Mesodermal cell (in vitro differentiated cells): Measurements from ENCODE around the gene IGSF9B.
A peak's percentile ranks its signal among the peaks of the same experiment; 100 is the strongest.

Source experiments
- H3K27ac ChIP-seq: 2 replicates; pipeline ENCODE4 v1.7.0; 2013; ENCODE audit warnings: mild to moderate bottlenecking, low read depth, low read length, moderate library complexity; ENCODE audit not compliant: severe bottlenecking
- H3K36me3 ChIP-seq: 2 replicates; pipeline ENCODE4 v1.7.1; 2013; ENCODE audit warnings: mild to moderate bottlenecking, low read length, moderate library complexity; ENCODE audit not compliant: control insufficient read depth, insufficient read depth
- H3K4me1 ChIP-seq: one replicate; pipeline ENCODE4 v1.7.1; 2013; ENCODE audit warnings: mild to moderate bottlenecking, low read length; ENCODE audit not compliant: insufficient read depth, control insufficient read depth, poor library complexity, severe bottlenecking
- H3K4me3 ChIP-seq: 2 replicates; pipeline ENCODE4 v1.7.0; 2013; ENCODE audit warnings: low read length, control low read depth, mild to moderate bottlenecking; ENCODE audit not compliant: insufficient read depth, poor library complexity, severe bottlenecking; ENCODE audit errors: extremely low read depth
- H3K9me3 ChIP-seq: 2 replicates; pipeline ENCODE4 v1.7.1; 2013; ENCODE audit warnings: mild to moderate bottlenecking, low read length, moderate library complexity; ENCODE audit not compliant: control insufficient read depth
- WGBS, 2 experiments: methylation state at CpG; one replicate each; pipeline ENCODE4 v1.1.5; 2013; ENCODE audit warnings: missing lambda C conversion rate in 2 of 2; ENCODE audit not compliant: insufficient coverage in 2 of 2; 5-methylcytosine and 5-hydroxymethylcytosine counted together

IGSF9B gene

DNA sequence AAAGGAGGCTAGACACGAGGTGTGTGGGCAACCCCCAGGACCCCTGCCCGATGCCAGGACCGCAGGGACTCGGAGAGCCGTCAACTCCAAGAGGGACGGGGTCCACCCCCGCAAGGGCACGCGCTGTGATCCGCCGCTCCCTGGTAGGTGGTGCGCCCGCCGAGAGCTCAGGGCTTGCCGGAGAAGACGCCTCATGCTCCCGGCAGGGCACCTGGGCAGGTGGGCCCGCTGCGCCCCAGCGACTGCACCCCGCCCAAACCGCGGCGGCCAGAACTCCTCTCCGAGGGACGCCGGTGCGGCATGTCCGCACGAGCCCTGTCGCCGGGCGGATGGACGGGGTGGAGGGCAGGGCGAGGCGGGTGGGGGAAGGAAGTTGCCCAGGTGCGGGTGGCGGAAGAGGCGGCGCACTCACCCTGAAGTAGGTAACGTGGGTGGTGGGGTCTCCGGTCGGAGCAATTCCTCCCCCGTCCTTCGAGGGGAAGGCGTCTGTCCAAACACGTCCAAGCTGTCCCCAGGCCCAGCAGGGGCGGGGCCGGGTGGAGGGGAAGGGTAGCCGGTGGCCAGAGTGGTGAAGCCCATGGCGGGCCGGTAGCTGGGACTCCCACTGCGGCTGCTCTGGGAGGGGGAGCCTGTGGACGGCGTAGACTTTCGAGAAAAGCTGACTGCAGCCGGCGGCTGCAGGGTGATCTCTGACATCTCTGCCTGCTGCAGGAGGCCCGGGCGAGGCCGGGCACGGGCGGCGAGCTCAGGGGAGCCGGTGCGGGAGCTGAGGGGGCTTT lies 37.2 kb downstream of the IGSF9B start:
- Histone ChIP-seq H3K27ac (no peak overlapping the region), H3K4me1 (no peaks in the 10 kb centered on the region), H3K36me3 (peaks cover 5% of the 10 kb centered on the region), H3K4me3 (no peak overlapping the region), H3K9me3 (no peaks in the 10 kb centered on the region)
- WGBS, 2 experiments, result 93 to 96% methylated on average over 49 to 66 of the region's 66 CpGs

DNA sequence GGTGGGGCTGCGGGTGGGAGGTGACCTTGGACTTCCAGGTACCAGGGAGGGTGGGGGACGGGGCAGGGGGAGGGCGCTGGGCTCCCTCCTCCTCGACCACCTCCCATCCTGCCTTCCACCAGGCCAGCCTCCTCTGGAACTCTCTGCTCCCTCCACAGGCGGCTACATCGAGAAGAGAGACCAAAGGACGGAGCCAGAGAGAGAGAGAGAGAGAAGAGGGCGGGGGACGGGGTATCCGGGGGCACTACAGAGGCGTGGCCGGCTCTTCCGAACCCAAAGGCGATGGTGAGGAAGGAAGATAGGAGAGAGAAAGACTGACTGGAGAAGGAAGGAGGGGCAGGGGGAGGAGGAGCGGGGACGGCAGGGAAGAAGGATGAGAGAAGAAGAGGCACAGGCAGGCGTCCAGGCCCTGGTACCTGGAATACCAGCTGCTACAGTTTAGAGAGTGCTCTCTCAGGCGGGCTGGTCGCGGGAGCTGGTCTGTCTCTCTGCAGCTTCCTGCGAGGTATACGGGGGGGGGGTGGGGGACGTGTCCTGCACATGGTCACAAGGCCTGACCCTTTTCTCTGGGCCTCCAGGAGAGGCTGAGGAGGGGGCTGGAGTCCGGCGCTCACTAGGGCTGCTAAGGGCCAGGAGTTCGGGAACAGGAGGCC lies 38.0 kb downstream of the IGSF9B start:
- 50 to 60% methylated on average over 8 to 12 of the region's 26 CpGs for WGBS, 2 experiments
- H3K9me3 ChIP-seq, result no peaks in the 10 kb centered on the region
- no peak overlapping the region for H3K27ac ChIP-seq
- H3K36me3 ChIP-seq, result peaks cover 4% of the 10 kb centered on the region
- peak overlapping the region; percentile 16 for H3K4me3 ChIP-seq
- no peaks in the 10 kb centered on the region for H3K4me1 ChIP-seq

GRCh38 chr11:133917921-133918607 lies 38.7 kb downstream of the IGSF9B start:
- no peaks in the 10 kb centered on the region for H3K4me1 ChIP-seq
- H3K9me3 ChIP-seq, result no peaks in the 10 kb centered on the region
- no peak overlapping the region for H3K27ac ChIP-seq
- WGBS, 2 experiments, result 57% methylated on average over 30 to 41 of the region's 52 CpGs
- no peaks in the 10 kb centered on the region for H3K36me3 ChIP-seq
- peak overlapping the region; percentile 16 for H3K4me3 ChIP-seq

- Histone ChIP-seq H3K27ac (no peak overlapping the region), H3K9me3 (no peaks in the 10 kb centered on the region), H3K4me1 (no peaks in the 10 kb centered on the region), H3K4me3 (no peak overlapping the region), H3K36me3 (no peaks in the 10 kb centered on the region)
- 91 to 96% methylated on average over 11 to 12 of the region's 14 CpGs for WGBS, 2 experiments
These were observed 39.9 kb downstream of the IGSF9B start for GRCh38 chr11:133916784-133917440.

GRCh38 chr11:133913761-133914160 lies 43.0 kb downstream of the IGSF9B start:
- Histone ChIP-seq H3K4me1 (no peaks in the 10 kb centered on the region), H3K4me3 (no peak overlapping the region), H3K27ac (no peak overlapping the region), H3K9me3 (no peaks in the 10 kb centered on the region), H3K36me3 (no peaks in the 10 kb centered on the region)
- 92 to 95% methylated on average over 8 to 10 of the region's 10 CpGs for WGBS, 2 experiments

GRCh38 chr11:133911171-133911570 lies 45.6 kb downstream of the IGSF9B start:
- no CpG with 5 or more reads among the region's 3 CpGs for WGBS, 2 experiments
- Histone ChIP-seq H3K4me3 (no peak overlapping the region), H3K36me3 (no peaks in the 10 kb centered on the region), H3K9me3 (no peaks in the 10 kb centered on the region), H3K4me1 (no peaks in the 10 kb centered on the region), H3K27ac (no peak overlapping the region)

- Histone ChIP-seq H3K4me3 (no peak overlapping the region), H3K27ac (no peak overlapping the region), H3K9me3 (no peaks in the 10 kb centered on the region), H3K36me3 (no peaks in the 10 kb centered on the region), H3K4me1 (no peaks in the 10 kb centered on the region)
- 94 to 95% methylated on average over 14 of the region's 14 CpGs for WGBS, 2 experiments
These were observed 46.7 kb downstream of the IGSF9B start for GRCh38 chr11:133910101-133910500.

DNA sequence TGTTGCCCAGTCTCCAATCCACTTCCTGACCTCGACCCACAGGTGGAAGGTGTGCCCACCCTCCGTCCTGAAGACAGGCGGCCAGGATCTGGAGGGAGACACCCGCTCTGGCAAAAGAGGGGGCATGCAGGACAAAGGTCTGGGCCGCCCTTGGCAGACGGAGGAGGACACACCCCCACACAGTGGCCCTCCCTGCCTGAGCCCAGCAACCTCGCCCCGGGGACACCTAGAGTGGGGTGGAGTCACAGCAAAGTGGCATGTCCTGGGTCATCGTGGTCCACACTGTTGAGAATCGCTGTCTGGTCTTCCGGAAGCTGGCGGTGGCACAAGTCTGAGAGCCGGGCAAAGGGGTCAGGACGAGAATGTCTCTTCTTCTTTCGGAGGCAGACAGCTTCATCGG lies 47.9 kb downstream of the IGSF9B start:
- WGBS, 2 experiments, result 93 to 96% methylated on average over 14 to 16 of the region's 16 CpGs
- Histone ChIP-seq H3K4me3 (no peak overlapping the region), H3K36me3 (no peaks in the 10 kb centered on the region), H3K4me1 (no peaks in the 10 kb centered on the region), H3K9me3 (no peaks in the 10 kb centered on the region), H3K27ac (no peak overlapping the region)

GRCh38 chr11:133907841-133908241 lies 48.9 kb downstream of the IGSF9B start:
- H3K36me3 ChIP-seq, result no peaks in the 10 kb centered on the region
- no peak overlapping the region for H3K27ac ChIP-seq
- H3K9me3 ChIP-seq, result no peaks in the 10 kb centered on the region
- H3K4me3 ChIP-seq, result no peak overlapping the region
- WGBS, 2 experiments, result 97 to 98% methylated on average over 24 of the region's 24 CpGs
- H3K4me1 ChIP-seq, result no peaks in the 10 kb centered on the region

DNA sequence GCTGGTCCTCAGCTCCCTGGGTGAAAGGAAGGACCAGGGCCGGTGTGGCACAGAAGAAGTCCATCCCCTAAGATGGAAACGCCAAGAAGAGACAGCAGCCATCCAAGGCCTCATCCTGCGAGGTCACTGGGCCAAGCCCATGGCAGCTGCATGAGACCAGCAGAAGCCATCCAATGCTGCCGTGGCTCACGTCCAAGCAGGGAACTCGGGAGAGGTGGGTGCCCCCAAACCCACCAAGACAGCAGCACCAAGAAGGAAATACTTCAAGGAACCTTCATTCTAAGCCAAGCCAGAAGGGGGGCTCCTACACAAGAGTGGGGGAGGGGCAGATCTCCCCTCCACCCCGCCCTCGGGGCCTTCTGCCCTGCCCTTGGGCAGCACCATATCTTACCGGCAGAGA lies 49.6 kb downstream of the IGSF9B start:
- Histone ChIP-seq H3K4me1 (no peaks in the 10 kb centered on the region), H3K4me3 (no peak overlapping the region), H3K27ac (no peak overlapping the region), H3K36me3 (no peaks in the 10 kb centered on the region), H3K9me3 (no peaks in the 10 kb centered on the region)
- 91 to 93% methylated on average over 7 to 8 of the region's 9 CpGs for WGBS, 2 experiments
